ENCODE data around the gene TRRAP. TPM values are rescaled to one million over a fixed set of nuclear protein-coding genes. Genes with fewer than 3 reads are reported as not detected.

The TRRAP gene
- total RNA-seq, 2 donors from 2014 or later: 57.9 to 78.3 TPM

GRCh38 chr7:98855610-98856422, 22.5 kb upstream of the TRRAP start:
- DNase-seq (ENCODE audit: low spot score): peak; percentile 55
- Mint-ChIP-seq H3K27me3 (peaks cover 12 to 14% of the 10 kb centered on the region in 2 donors), H3K36me3 (no peaks in the 10 kb centered on the region), H3K4me1 (ENCODE audit: low read depth in 2 of 2) (no peaks in the 10 kb centered on the region), H3K9me3 (no peaks in the 10 kb centered on the region), H3K27ac (no peak overlapping the region), H3K4me3 (no peak overlapping the region)
- ATAC-seq: peak; percentile 29 to 47

GRCh38 chr7:98860071-98860470, 18.3 kb upstream of the TRRAP start:
- no peak overlapping the region for H3K27ac Mint-ChIP-seq
- H3K27me3 Mint-ChIP-seq: peaks cover 15 to 18% of the 10 kb centered on the region in 2 donors
- H3K4me1 Mint-ChIP-seq (ENCODE audit: low read depth in 2 of 2): no peaks in the 10 kb centered on the region
- DNase-seq (ENCODE audit: low spot score): peak; percentile 52
- H3K4me3 Mint-ChIP-seq: no peak overlapping the region
- no peaks in the 10 kb centered on the region for H3K36me3 Mint-ChIP-seq
- no peak for ATAC-seq
- no peaks in the 10 kb centered on the region for H3K9me3 Mint-ChIP-seq

- Mint-ChIP-seq H3K36me3 (no peaks in the 10 kb centered on the region), H3K9me3 (no peaks in the 10 kb centered on the region), H3K4me1 (ENCODE audit: low read depth in 2 of 2) (no peaks in the 10 kb centered on the region), H3K27me3 (peaks cover 15 to 18% of the 10 kb centered on the region in 2 donors), H3K4me3 (no peak overlapping the region), H3K27ac (no peak overlapping the region)
- ATAC-seq: no peak
- no peak for DNase-seq (ENCODE audit: low spot score)
Measured at GRCh38 chr7:98862203-98862602, 16.1 kb upstream of the TRRAP start.

GRCh38 chr7:98862716-98863420, 15.5 kb upstream of the TRRAP start:
- H3K4me3 Mint-ChIP-seq: no peak overlapping the region
- DNase-seq (ENCODE audit: low spot score) (peak; percentile 58), ATAC-seq (peak in 1 of 2 donors; percentile 22)
- H3K27ac Mint-ChIP-seq: no peak overlapping the region
- H3K9me3 Mint-ChIP-seq: no peaks in the 10 kb centered on the region
- no peaks in the 10 kb centered on the region for H3K4me1 Mint-ChIP-seq (ENCODE audit: low read depth in 2 of 2)
- peaks cover 15 to 18% of the 10 kb centered on the region in 2 donors for H3K27me3 Mint-ChIP-seq
- no peaks in the 10 kb centered on the region for H3K36me3 Mint-ChIP-seq

- H3K4me3 Mint-ChIP-seq: no peak overlapping the region
- no peaks in the 10 kb centered on the region for H3K4me1 Mint-ChIP-seq (ENCODE audit: low read depth in 2 of 2)
- no peak for DNase-seq (ENCODE audit: low spot score)
- H3K36me3 Mint-ChIP-seq: no peaks in the 10 kb centered on the region
- peaks cover 15 to 17% of the 10 kb centered on the region in 2 donors for H3K27me3 Mint-ChIP-seq
- no peak overlapping the region for H3K27ac Mint-ChIP-seq
- H3K9me3 Mint-ChIP-seq: no peaks in the 10 kb centered on the region
- no peak for ATAC-seq
Measured at GRCh38 chr7:98863601-98864000, 14.7 kb upstream of the TRRAP start.

- ATAC-seq (no peak), DNase-seq (ENCODE audit: low spot score) (peak; percentile 42)
- no peak overlapping the region for H3K27ac Mint-ChIP-seq
- H3K27me3 Mint-ChIP-seq: peaks cover 8 to 12% of the 10 kb centered on the region in 2 donors
- no peaks in the 10 kb centered on the region for H3K4me1 Mint-ChIP-seq (ENCODE audit: low read depth in 2 of 2)
- no peaks in the 10 kb centered on the region for H3K9me3 Mint-ChIP-seq
- H3K4me3 Mint-ChIP-seq: no peak overlapping the region
- no peaks in the 10 kb centered on the region for H3K36me3 Mint-ChIP-seq
Measured at GRCh38 chr7:98864731-98865453, 13.4 kb upstream of the TRRAP start.

- ATAC-seq: no peak
- peak; percentile 23 for DNase-seq (ENCODE audit: low spot score)
- Mint-ChIP-seq H3K36me3 (no peaks in the 10 kb centered on the region), H3K27me3 (peaks cover 8 to 12% of the 10 kb centered on the region in 2 donors), H3K9me3 (no peaks in the 10 kb centered on the region), H3K4me3 (no peak overlapping the region), H3K4me1 (ENCODE audit: low read depth in 2 of 2) (no peaks in the 10 kb centered on the region), H3K27ac (no peak overlapping the region)
Measured at GRCh38 chr7:98866351-98866750, 12.0 kb upstream of the TRRAP start.

- no peak for ATAC-seq
- peak; percentile 22 for DNase-seq (ENCODE audit: low spot score)
- H3K27me3 Mint-ChIP-seq: peaks cover 7 to 12% of the 10 kb centered on the region in 2 donors
- H3K36me3 Mint-ChIP-seq: no peaks in the 10 kb centered on the region
- H3K4me1 Mint-ChIP-seq (ENCODE audit: low read depth in 2 of 2): no peaks in the 10 kb centered on the region
- H3K4me3 Mint-ChIP-seq: no peak overlapping the region
- H3K27ac Mint-ChIP-seq: no peak overlapping the region
- H3K9me3 Mint-ChIP-seq: no peaks in the 10 kb centered on the region
Measured at GRCh38 chr7:98866765-98867164, 11.6 kb upstream of the TRRAP start.

- Mint-ChIP-seq H3K36me3 (no peaks in the 10 kb centered on the region), H3K4me1 (ENCODE audit: low read depth in 2 of 2) (no peaks in the 10 kb centered on the region), H3K27ac (no peak overlapping the region), H3K4me3 (no peak overlapping the region), H3K27me3 (peaks cover 0 to 7% of the 10 kb centered on the region in 2 donors), H3K9me3 (no peaks in the 10 kb centered on the region)
- ATAC-seq (no peak), DNase-seq (ENCODE audit: low spot score) (no peak)
Measured at GRCh38 chr7:98868450-98868849, 9.9 kb upstream of the TRRAP start.

- DNase-seq (ENCODE audit: low spot score) (peak; percentile 44), ATAC-seq (no peak)
- no peaks in the 10 kb centered on the region for H3K9me3 Mint-ChIP-seq
- H3K27me3 Mint-ChIP-seq: peaks cover 0 to 3% of the 10 kb centered on the region in 2 donors
- H3K4me1 Mint-ChIP-seq (ENCODE audit: low read depth in 2 of 2): no peaks in the 10 kb centered on the region
- no peak overlapping the region for H3K27ac Mint-ChIP-seq
- H3K36me3 Mint-ChIP-seq: no peaks in the 10 kb centered on the region
- H3K4me3 Mint-ChIP-seq: no peak overlapping the region
Measured at GRCh38 chr7:98869027-98869596, 9.2 kb upstream of the TRRAP start.

GRCh38 chr7:98869597-98870120, 8.7 kb upstream of the TRRAP start, which contains the start of gene TMEM130:
TMEM130 (minus strand) TSS chr7:98870014; CDS start chr7:98869861, 153 bp downstream.
- H3K36me3 Mint-ChIP-seq: no peaks in the 10 kb centered on the region
- H3K4me3 Mint-ChIP-seq: peak within 1 kb of the TSS; percentile 52
- DNase-seq (ENCODE audit: low spot score) (no peak), ATAC-seq (peak in 1 of 2 donors; percentile 36)
- no peak within 1 kb of the TSS for H3K27ac Mint-ChIP-seq
- H3K27me3 Mint-ChIP-seq: peaks cover 0 to 3% of the 10 kb centered on the region in 2 donors
- H3K4me1 Mint-ChIP-seq (ENCODE audit: low read depth in 2 of 2): no peaks in the 10 kb centered on the region
- H3K9me3 Mint-ChIP-seq: no peaks in the 10 kb centered on the region

GRCh38 chr7:98870121-98870651, 8.1 kb upstream of the TRRAP start:
- DNase-seq (ENCODE audit: low spot score) (peak; percentile 44), ATAC-seq (peak; percentile 45 to 54)
- H3K4me1 Mint-ChIP-seq (ENCODE audit: low read depth in 2 of 2): no peaks in the 10 kb centered on the region
- H3K27ac Mint-ChIP-seq: no peak overlapping the region
- no peaks in the 10 kb centered on the region for H3K9me3 Mint-ChIP-seq
- H3K36me3 Mint-ChIP-seq: no peaks in the 10 kb centered on the region
- peaks cover 0 to 3% of the 10 kb centered on the region in 2 donors for H3K27me3 Mint-ChIP-seq
- H3K4me3 Mint-ChIP-seq: peak overlapping the region; percentile 52
